ENCODE measurements around the gene E2F4.

DNA sequence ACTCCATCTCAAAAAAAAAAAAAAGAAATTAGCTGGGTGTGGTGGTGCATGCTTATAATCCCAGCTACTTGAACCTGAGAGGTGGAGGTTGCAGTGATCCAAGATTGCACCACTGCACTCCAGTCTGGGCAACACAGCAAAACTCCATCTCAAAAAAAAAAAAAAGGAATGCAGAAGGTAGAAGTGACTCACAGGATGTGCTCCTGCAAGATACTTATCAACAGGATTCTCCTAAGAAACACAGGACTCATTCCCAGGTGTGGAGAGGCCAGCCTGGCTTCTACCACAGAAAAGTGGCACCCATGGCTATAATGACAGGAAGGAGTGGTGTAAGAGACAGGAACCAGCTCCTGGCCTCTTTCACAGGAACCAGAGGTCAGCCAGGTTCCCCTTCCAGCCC is 20.8 kb downstream of the E2F4 start:
- TF ChIP-seq EZH2phosphoT487 (IDR thresholded peaks at IDR 0.05; ENCODE audit: unreplicated experiment) (no peak), POLR2AphosphoS5 (IDR thresholded peaks at IDR 0.05; ENCODE audit: low read depth) (no peak)
